NCI-H2081 treated with DMSO at 0.1 percent for 48 hours (cell line): Measurements from ENCODE around the gene SPIB.

Experiments
- DNase-seq: peaks from one replicate; lab custom pipeline; 2025; lab: John Stamatoyannopoulos, UW

The SPIB gene

GRCh38 chr19:50444059-50444458 is 25.3 kb downstream of the SPIB start:
- no peak for DNase-seq

DNA sequence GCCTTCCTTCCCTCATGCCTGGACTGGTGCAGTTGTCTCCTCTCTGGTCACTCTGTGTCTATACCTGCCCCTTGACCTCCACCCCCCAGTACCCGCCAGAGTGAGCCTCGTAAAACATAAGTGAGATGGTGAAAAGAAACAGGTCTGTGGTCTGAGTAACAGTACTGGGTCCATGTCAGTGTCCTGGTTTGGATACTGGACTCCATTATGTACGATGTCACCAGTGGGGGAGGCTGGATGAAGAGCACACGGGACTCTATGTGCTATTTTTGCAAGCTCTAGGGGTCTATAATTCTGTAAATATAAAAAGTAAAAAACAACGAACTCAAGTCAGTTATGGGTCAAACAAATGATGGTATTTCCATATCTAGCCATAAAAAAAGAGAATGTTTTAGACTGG is 28.3 kb downstream of the SPIB start:
- DNase-seq: no peak

DNA sequence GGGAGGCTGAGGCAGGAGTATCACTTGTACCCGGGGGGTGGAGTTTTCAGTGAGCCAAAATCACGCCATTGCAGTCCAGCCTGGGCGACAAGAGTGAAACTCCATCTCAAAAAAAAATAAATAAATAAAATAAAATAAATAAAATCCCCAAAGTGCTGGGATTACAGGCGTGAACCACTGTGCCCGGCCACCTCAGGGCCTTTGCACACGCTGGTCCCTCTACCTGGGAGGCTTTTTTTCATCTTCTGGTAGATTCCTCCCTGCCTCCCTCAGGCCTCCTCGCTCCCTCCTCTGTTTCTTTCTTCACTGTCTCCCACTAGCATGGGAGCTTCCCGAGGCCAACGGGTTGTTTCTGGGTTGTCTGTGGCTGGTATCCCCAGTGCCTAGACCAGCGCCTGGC is 29.0 kb downstream of the SPIB start:
- DNase-seq: no peak

DNA sequence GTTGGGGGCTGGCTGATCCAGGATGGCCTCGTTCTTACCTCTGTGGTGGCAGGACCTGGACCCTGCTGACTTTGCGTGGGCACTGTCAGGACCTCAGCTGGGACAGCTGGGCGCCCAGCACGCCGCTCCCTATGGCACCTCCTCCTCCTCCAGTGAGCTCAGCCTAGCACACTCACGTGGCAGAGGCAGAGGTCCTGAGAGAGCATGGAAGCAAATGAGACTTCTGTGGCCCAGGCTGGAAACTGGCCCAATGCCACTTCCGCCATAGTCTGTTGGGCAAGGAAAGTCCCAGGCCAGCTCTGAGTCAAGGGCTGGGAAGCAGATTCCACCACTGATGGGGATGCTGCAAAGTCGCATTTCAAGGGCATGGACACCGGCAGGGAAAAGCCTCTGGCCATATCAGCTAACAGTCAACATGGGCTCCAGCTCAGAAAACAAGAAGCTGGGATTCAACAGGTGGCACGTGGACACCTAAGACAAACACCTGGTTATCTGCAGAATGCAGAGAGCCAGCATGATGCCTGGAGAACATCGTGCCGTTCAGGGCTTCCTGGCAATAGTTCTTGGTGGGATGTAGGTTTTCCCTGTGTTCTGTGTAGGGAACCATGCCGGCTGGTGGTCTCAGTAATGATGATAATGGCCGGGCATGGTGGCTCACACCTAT is 30.6 kb downstream of the SPIB start:
- DNase-seq: no peak

DNA sequence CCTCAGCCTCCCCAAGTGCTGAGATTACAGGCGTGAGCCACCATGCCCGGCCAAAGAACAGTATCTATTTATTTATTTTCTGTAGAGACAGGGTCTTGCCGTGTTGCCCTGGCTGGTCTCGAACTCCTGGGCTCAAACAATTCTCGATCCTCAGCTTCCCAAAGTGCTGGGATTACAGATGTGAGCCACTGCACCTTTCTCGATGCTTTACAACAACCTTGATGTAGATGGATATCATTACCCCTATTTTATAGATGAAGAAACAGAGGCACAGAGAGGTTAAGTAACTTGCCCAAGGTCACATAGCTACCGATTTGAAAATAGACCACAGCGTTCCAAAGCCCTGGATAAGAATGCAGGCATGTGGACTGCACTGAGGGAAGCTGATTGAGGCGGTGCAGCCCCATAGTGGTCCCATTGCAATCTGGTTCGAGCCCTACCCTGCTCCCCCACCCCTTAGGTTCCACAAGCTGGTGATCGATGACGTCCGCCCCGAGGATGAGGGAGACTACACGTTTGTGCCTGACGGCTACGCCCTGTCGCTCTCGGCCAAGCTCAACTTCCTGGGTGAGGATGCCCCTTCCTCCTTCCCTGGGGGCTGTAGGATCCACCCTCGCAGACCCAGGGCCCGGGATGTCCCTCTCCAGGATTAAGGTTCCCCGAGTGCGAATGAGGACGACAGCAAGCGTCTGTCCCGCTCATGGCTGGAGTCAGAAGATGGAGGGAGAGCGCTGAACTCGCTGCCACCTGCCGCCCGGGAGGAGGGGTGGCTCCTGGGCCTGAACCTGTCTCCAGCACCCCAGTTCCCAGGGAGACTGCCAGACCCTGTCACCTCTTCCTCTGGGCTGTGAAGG is 31.9 kb downstream of the SPIB start:
- DNase-seq: no peak

DNA sequence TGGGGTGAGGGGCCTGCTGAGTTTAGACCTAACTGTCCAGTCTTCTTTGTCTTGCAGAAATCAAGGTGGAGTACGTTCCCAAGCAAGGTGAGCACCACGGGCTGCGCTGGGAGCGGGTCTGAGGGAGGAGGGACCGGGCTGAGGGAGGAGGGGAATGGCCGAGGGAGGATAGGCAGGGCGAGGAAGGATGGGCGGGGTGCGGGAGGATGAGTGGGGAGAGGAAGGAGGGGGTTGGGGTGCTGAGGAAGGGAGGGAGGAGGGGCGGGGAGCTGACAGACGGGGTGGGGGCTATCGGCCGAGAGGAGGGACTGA is 32.4 kb downstream of the SPIB start:
- DNase-seq: no peak

- DNase-seq: no peak
These were observed 34.5 kb downstream of the SPIB start for GRCh38 chr19:50453243-50453642.

- no peak for DNase-seq
These were observed 37.3 kb downstream of the SPIB start for GRCh38 chr19:50455992-50456391.

- DNase-seq: no peak
These were observed 38.6 kb downstream of the SPIB start for GRCh38 chr19:50457300-50457699.

DNA sequence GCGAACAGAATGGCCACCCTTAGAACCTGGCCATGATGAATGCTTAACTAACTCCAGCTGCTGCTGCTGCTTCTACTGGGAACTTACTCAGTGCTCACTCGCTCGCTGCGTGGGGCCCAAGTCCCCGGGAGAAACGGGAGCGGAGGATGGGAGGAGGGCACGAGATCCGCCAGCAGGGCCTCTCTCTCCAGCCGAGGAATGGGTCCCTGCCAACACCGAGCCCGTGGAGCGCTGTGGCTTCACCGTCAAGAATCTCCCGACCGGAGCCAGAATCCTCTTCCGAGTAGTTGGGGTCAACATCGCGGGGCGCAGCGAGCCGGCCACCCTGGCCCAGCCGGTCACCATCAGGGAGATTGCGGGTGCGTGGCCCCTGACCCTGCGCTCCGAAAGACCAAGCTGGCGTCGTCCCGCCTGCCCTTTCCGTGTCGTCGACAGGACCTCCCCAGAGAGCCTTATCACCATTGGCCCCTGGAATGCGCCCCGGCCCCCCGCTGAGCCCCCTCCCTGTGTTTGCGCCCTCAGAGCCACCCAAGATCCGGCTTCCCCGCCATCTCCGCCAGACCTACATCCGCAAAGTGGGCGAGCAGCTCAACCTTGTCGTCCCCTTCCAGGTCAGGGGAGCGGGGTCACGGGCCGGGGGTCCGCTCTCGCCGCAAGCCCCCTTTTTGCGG is 39.8 kb downstream of the SPIB start:
- no peak for DNase-seq

- DNase-seq: no peak
These were observed 40.3 kb downstream of the SPIB start for GRCh38 chr19:50459067-50459456.

DNA sequence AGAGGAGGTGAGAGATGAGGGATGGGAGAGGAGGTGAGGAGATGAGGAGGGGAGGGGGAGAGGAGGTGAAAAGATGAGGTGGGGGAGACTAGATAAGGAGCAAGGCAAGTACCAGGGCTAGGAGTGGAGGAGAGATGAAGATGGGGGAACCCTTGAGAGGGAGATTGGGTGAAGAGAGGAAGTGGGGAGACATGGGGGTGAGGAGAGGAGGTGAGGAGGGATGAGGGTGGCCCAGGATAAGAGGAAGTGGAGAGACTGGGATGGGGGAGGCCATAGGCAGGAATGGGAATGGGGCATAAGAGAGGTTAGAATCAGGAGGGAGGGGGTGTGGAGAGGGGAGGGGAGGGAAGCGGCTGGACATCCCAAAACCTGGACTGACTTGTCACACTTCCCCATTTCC is 40.9 kb downstream of the SPIB start:
- DNase-seq: no peak

- no peak for DNase-seq
These were observed 41.5 kb downstream of the SPIB start for GRCh38 chr19:50460161-50460765.

DNA sequence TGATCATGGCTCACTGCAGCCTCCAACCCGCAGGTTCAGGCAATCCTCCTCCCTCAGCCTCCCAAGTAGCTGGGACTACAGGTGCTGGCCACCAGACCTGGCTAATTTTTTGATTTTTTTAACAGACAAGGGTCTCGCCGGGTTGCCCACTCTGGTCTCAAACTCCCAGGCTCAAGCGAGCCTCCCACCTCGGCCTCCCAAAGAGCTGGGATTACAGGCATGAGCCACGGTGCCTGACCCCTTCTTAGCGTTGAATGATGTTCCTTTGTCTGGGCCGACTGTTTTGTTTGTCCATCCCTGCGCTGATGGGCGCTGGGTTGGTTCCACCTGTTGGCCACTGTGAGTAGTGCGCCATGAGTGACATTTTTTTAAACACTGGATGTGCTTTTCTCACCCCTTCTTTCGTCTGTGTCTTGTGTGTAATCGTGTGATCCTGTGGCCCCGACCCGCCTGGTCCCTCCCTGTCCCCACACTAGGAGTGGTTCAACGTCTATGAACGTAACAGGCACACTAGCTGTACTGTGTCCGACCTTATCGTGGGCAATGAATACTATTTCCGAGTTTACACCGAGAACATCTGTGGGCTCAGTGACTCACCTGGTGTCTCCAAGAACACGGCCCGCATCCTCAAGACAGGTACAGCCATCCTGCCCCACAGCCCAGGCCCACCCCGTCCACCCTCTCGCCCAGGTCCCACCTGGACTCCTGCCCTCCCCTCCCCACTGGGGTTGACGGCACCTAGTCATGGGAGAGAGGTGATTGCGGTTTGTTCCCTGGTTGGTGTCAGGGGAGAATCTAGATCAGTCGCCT is 42.5 kb downstream of the SPIB start:
- peak; percentile 27 for DNase-seq

GRCh38 chr19:50462970-50463369 is 44.2 kb downstream of the SPIB start:
- DNase-seq: no peak

GRCh38 chr19:50464348-50464747 is 45.6 kb downstream of the SPIB start:
- no peak for DNase-seq

DNA sequence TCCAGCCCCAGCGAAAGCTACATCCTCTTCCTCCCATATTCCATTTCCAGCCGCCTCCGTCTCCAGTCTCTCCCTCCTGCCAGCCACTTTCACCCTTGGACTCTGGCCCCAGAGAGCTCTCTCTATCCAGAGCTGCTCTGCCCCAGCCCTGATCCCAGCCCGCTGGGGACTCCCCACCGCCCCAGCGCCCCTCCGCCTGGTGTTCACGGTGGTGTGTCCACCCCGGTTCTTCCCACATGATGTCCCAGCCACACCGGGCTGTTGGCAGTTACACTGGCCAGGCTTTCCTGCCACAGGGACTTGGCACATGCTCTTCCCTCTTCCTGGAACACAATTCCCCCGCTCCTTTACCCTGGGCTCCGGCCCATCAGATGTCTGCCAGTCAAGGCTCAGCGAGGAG is 46.3 kb downstream of the SPIB start:
- no peak for DNase-seq

DNA sequence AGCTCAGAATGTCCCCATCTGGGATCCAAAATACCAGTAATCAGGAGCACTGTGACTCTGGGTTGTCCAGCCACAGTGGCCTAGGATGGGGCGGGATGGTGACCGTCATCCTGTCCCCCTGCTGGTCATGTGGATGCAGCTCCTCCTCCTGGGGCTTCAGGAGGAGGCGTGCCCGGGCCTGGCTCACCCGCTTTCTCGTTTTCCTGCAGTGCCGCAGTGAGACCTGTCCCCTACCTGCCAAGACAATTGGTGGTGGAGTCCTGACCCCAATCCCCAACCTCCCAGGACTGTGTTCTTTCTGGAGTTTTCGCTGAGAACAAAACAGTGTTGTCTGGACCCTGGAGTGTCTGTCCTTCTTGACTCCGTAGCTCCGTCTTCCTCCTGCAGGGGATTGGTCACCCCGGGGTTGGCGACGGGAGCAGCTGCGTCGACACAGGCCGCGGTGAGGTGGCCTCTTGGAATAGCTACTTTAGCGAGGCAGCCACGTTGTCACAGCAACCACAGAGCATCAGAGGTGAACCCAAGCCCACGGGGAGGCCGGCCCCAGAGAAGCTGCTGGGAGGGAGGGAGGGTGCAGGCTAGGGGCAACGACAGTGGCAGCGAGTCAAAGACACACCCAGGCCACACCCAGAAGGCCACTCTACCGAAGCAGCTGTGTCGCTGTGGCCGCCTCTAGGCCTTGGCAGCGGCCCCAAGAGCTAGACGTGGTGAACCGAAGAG is 47.4 kb downstream of the SPIB start:
- DNase-seq: no peak

GRCh38 chr19:50466706-50467039 is 47.9 kb downstream of the SPIB start:
- DNase-seq: no peak

GRCh38 chr19:50467566-50467965 is 48.8 kb downstream of the SPIB start:
- no peak for DNase-seq

GRCh38 chr19:50468818-50469217 is 50.1 kb downstream of the SPIB start:
- no peak for DNase-seq
